Measurements from ENCODE around the gene TP73.

Gene TP73

GRCh38 chr1:3779912-3780416 is 127.6 kb downstream of the TP73 start:
- TF ChIP-seq POLR2A (IDR thresholded peaks at IDR 0.05; ENCODE audit: low read depth, low read length): no peak
- no peak for DNase-seq (ENCODE audit: insufficient read length, low spot score)
- FAIRE-seq: no peak

DNA sequence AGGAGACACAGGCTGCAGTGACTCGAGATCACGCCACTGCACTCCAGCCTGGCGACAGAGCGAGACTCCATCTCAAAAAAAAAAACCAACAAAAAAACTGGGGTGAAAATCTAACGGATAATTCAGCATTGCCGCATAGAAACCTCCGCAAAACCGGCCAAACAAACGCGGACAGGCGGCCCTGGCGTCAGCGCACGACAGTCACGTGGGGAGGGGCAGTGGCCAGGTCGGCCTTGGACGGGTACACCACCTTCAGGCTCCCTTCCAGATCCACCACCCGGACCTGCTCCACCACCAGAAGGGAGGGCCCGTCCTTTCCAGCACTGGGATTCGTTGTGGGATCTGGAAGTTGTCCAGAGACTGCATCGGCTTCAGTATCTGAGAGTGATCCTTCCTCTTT is 128.6 kb downstream of the TP73 start:
- FAIRE-seq (no peak), DNase-seq (ENCODE audit: insufficient read length, low spot score) (no peak)
- no peak for TF ChIP-seq POLR2A (IDR thresholded peaks at IDR 0.05; ENCODE audit: low read depth, low read length)

GRCh38 chr1:3783651-3784474 is 131.5 kb downstream of the TP73 start:
- DNase-seq (ENCODE audit: insufficient read length, low spot score): no peak
- no peak for FAIRE-seq
- no peak for TF ChIP-seq POLR2A (IDR thresholded peaks at IDR 0.05; ENCODE audit: low read depth, low read length)

GRCh38 chr1:3785045-3785444 is 132.7 kb downstream of the TP73 start:
- TF ChIP-seq POLR2A (IDR thresholded peaks at IDR 0.05; ENCODE audit: low read depth, low read length): no peak
- DNase-seq (ENCODE audit: insufficient read length, low spot score): no peak
- FAIRE-seq: no peak

DNA sequence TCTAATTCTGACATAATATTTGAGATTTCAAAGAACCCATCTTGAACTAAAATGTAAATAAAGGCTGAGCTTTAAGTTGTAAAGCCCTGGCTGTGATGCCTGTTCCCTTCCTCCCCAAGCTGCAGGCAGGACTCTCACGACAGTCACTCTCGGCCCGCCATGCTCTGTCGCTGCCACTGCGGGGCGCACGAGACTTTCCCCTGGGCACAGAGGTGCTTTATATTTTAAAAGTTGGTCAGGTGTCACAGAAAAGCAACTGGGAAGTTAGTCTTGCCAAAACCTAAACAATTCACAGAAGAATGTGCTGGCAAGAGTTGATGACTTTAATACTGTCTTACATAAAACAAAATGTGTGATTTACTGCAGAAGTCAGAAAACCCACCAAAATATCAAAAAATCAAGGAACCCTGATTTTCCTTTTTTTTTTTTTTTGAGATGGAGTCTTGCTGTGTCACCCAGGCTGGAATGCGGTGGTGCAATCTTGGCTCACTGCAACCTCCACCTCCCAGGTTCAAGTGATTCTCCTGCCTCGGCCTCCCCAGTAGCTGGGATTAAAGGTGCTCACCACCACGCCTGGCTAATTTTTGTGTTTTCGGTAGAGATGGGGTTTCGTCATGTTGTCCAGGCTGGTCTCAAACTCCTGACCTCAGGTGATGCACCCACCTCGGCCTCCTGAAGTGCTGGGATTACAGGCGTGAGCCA is 133.3 kb downstream of the TP73 start:
- no peak for TF ChIP-seq POLR2A (IDR thresholded peaks at IDR 0.05; ENCODE audit: low read depth, low read length)
- no peak for DNase-seq (ENCODE audit: insufficient read length, low spot score)
- FAIRE-seq: no peak

Measured in H54 (cell line).